GM19193 (cell line): ENCODE results near the gene CLEC2D.

Experiments used
- POLR2A ChIP-seq: IDR thresholded peaks from 4 replicates; pipeline ENCODE4 v1.6.1; 2011; ENCODE audit not compliant: insufficient read depth, insufficient read length; ENCODE audit errors: extremely low read depth

CLEC2D gene

DNA sequence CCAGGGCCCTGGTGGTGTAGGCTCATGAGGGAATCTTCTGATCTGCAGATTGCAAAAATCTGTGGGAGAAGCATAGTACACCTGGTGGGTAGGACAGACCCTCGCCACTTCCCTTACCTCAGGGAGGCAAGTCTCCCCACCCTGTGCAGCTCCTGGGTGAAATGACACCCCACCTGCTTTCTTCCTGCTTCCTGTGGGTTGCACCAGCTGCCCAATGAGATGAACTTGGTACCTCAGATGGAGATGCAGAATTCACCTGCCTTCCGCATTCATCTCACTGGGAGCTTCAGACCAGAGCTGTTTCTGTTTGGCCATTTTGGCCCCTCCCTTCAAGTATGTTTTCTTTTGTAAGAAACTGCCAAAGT is 4.7 kb downstream of the CLEC2D start:
- TF ChIP-seq POLR2A, result peak; percentile 37

DNA sequence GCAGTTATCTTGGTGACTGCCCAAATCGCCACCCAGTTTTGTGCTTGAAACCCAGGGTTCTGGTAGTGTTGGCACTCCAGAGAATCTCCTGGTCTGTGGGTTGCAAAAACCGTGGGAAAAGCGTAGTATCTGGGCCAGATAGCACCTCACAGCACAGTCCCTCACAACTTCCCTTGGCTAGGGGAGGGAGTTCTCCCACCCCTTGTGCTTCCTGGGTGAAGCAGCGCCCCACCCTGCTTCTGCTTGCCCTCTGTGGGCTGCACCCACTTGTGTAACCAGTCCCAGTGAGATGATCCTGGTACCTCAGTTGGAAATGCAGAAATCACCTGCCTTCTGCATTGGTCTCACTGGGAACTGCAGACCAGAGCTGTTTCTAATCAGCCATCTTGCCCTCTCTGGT is 16.4 kb downstream of the CLEC2D start:
- TF ChIP-seq POLR2A, result no peak

DNA sequence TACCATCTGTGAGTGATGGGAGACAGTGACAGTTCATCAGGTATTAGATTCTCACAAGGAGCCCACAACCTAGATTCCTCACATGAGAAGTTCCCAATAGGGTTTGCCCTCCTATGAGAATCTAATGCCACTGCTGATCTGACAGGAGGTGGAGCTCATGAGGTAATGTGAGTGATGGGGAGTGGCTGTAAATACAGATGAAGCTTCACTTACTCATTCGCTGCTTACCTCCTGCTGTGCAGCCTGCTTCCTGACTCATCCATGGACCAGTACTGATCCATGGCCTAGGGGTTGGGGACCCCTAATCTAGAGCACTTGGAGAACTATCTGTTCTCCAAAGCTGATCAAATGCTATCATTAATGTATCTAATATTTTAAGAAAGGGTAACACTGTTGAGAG is 17.7 kb downstream of the CLEC2D start:
- no peak for TF ChIP-seq POLR2A

DNA sequence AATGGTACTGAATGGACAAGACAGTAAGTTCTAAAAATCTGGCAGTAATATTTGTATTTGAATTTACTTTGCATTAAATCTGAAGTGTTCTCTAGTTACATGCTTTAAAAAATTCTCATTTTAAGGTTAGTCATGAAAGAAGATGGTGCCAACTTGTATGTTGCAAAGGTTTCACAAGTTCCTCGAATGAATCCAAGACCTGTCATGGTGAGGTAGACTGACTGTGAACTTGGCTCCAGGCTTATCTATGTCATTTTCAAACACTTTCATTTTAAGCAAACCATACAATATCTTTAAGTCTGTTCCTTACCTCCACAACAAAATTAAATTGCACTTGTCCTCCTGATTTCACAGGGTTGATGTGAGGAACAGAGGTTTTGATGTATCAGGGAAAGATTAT is 23.4 kb downstream of the CLEC2D start:
- no peak for TF ChIP-seq POLR2A

DNA sequence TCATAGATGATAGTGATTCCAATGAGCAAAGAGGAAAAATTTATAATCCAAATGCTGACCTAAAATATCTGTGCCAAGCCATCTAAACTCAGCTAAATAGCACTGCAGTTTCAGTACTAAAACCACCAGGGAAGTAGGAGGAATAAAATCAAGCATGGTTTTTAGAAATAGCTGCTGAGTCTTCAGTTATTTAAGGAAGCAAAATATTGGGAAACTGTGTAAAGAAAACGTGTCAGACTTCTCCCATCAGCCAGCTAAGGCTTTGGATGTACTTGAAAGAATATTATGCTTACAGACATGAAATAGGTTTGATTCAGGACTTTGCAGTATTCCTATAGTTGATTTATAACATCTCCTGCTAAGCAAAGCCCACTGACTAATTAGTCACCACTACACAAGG is 24.7 kb downstream of the CLEC2D start:
- no peak for TF ChIP-seq POLR2A

DNA sequence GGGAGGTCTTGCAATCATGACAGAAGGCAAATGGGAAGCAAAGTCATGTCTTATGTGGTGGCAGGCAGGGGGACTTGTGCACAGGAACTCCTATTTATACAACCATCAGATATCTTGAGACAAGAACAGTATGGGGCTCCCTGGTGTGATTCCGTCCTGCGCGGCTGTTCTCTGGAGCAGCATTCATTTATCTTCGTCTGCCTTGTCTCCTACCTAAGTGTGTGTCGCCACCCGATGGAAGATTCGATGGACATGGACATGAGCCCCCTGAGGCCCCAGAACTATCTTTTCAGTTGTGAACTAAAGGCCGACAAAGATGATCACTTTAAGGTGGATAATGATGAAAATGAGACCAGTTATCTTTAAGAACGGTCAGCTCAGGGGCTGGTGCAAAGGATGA is 25.6 kb downstream of the CLEC2D start:
- peak; percentile 38 for TF ChIP-seq POLR2A

DNA sequence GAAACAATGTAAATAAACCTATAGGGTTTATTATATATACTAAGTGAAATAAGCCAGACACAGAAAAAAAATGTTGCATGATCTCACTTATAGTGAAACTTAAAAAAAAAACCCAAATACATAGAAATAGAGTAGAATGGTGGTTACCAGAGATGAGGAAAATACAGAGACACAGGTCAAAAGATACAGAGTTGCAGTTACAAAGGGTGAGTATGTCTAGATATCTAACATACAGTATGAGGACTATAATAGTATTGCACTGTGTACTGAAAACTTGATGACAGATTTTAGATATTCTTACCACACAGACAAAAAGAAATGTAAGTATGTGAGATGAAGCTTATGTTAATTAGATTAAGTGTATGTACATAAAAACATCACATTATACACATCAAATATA is 28.1 kb downstream of the CLEC2D start:
- no peak for TF ChIP-seq POLR2A

DNA sequence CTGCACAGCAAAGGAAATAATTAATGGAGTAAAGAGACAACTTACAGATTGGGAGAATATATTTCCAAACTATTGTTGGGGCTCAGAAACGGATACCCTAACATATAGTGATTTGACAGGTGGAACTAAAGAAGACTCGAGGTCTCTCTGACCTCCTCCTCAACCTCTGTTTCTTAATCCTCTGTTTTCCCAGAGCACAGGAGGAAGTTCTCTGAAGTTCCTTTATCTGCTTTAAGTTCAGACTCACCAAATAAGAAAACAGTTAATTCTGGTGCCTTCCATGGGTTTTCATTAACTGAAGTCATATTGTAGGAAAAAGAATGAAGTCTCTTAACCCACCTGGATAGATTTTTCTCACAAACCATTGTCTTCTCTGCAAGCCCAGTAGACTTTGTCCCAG is 29.2 kb downstream of the CLEC2D start:
- no peak for TF ChIP-seq POLR2A

DNA sequence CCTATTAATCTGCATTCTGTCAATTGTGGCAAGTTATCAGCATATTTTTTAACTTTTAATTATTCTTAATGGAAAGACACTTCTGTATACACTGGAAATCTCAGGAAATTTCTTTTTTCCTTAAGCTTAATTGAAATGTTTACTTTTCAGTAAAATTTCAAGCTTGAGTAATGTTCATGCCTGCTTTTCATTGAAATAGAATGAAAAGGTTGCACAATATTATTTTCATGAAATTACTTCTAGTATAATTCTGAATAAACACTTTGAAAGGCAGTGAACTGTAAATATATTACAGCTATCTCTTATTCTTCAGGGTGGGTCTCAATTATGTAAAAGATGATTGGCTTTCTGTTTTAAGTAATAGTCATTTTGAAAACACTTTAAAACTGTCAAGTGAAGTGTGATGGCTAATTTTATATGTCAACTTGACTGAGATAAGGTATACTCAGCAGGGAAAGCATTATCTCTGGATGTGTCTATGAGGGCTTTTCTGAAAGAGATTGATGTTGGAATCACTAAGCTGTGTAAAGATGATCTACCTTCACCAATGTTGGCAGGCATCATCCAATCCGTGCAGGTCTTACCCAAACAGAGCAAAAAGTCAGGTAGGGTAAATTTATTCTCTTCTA is 29.9 kb downstream of the CLEC2D start:
- TF ChIP-seq POLR2A, result no peak

DNA sequence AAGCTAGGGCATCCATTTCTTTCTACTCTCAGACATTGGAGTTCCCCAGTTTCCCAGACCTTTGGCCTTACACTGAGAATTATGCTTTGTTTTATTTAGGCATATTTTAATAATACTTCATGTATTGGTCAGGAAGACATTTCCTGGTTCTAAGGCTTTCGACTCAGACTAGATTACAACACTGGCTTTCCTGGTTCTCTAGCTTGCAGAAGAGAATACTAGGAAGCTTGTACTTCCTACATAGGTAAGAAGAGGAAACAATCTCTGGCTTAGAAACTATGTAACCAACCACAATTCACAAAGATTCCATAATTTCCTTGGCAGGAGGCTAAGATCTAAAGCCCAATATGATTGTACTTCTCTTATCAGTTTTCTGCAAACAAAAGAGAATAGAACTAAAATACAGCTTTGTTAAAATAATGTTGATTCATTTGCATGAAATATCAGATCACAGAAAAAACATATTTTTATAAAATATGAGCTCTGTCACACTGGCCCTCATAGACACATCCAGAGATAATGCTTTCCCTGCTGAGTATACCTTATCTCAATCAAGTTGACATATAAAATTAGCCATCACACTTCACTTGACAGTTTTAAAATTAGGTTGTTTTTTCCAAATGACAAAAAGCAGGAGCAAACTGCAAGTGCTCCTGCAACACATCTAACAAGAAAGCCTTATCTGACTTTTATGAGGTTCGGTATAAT is 30.5 kb downstream of the CLEC2D start:
- no peak for TF ChIP-seq POLR2A

DNA sequence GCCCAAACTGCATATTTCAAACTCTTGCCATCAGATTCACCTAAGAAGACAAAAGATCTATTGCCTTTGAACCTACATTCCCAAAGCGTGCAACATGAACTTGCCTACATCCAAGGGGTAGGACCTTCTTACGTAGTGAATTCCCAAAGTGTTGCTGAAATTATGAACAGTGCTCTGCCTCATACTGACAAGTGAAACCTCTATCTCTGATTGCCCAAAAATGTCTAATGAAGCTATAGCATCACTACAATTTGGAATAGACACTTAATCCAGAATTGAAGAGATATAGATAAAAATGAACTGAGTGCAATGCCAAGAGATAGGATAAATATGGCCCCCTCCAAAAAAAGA is 31.1 kb downstream of the CLEC2D start:
- TF ChIP-seq POLR2A, result no peak

DNA sequence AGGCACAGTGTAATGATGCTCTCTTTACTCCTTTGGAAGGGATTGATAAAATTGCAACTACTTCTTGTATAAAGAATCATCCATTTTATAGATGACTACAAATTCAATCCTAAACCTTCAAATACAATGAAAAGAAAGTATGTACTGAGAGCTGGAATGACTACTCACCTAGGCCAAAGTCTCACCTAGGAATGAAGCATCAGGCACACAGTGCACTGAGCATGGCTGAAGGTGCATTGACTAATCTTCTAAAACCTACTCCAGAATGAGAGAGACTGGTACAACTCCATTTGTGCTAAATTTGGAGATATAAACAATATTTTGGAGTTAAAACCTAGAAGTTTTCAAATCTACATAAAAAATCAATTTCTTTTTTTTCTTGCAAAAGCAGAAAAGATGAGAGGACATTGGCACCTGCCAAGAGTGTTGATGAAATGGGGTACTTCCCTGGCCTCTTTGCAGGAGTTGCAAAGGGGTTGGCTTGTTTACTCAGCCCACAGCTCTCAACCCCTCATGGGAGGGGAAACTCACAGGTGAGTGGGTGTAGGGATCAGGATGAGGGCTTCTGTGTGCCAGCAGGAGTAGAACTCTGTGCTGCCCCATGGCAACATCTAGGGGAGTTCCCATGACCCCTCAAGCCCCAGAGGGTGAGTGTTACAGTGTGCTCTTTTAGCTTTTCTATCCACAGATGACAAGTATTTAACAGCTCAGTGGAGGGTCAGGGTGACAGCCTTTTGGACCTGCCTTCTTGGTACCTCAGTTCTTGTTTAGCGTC is 32.1 kb downstream of the CLEC2D start:
- TF ChIP-seq POLR2A, result peak; percentile 11

DNA sequence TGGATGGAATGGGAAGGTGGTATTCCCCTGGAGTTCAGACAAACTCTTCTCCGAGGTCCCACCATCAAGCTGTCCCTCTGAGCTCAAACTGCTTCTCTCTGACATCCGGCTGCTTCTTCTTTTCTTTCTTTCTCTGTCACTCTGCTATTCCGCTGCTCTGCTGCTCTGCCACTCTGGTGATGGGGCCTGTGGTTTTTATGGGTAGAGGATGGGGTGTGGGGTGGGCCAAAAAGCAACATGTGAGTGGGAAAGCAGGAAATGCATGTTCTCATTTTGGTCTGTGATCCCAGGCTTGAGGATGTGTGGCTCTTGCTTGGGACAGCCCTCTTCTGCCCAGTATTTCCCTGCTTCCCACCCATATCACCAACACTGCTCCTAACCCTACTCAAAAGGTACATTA is 32.7 kb downstream of the CLEC2D start:
- TF ChIP-seq POLR2A, result no peak

DNA sequence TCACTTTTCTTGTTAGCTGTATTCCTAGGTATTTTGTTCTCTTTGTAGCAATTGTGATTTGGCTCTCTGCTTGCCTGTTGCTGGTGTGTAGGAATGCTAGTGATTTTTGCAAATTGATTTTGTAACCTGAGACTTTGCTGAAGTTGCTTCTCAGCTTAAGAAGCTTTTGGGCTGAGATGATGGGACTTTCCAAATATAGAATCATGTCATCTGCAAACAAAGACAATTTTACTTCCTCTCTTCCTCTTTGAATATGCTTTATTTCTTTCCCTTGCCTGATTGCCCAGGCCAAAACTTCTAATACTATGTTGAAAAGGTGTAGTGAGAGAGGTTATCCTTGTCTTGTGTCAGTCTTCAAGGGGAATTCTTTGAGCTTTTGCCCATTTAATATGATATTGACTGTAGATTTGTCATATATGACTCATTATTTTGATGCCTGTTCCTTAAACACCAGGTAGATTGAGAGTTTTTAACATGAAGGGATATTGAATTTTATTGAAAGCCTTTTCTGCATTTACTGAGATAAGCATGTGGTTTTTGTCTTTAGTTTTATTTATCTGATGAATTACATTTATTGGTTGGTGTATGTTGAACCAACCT is 36.7 kb downstream of the CLEC2D start:
- no peak for TF ChIP-seq POLR2A

DNA sequence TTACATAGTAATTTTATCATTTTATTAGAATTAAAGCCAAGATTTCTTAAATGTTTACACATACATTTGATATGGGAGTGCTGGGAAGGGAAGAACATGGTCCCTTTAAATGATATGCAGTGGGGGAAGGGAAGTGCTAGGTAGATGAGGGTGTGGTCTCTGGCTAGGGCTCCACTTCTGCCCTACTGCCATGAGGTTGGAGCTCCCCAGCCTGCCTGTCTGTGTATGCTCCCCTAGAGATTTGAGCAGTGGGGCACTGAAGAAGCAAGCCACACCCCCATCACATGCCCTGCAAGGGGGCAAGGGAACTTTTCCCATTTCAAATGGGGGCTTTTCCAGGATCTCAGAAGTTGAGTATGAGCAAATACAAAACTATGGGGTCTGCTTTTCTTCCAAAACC is 37.8 kb downstream of the CLEC2D start:
- no peak for TF ChIP-seq POLR2A
